GM23338 (cell line): ENCODE results near the gene CERS5. TPM values are rescaled to one million over a fixed set of nuclear protein-coding genes. Genes with fewer than 3 reads are reported as not detected.

Source experiments
- ATAC-seq: fragments of 200-7000 bp; cut with Tn5 transposase; 3 replicates; pipeline ENCODE4 v1.9.1; 2020
- DNase-seq: peaks from one replicate; pipeline ENCODE4 v3.0.0-alpha.2; 2015; ENCODE audit warnings: low spot score
- H2AFZ ChIP-seq: fragments of 200-600 bp; sonication (generic); 2 replicates; pipeline ENCODE4 v1.8.0; 2016; ENCODE audit warnings: antibody characterized with exemption, mild to moderate bottlenecking, moderate library complexity
- H3F3A ChIP-seq: fragments of 200-600 bp; sonication (generic); replicated peaks from 2 replicates; pipeline ENCODE4 v1.8.0; 2017; ENCODE audit warnings: antibody characterized with exemption, mixed run types, low read depth
- H3K27ac ChIP-seq: fragments of 200-600 bp; sonication (generic); 2 replicates; pipeline ENCODE4 v1.6.1; 2016; ENCODE audit warnings: low read depth
- H3K27me3 ChIP-seq: fragments of 200-600 bp; sonication (generic); 2 replicates; pipeline ENCODE4 v1.8.0; 2016; ENCODE audit warnings: mild to moderate bottlenecking, mixed run types, moderate library complexity; ENCODE audit not compliant: insufficient read depth
- H3K36me3 ChIP-seq: fragments of 200-600 bp; sonication (generic); 2 replicates; pipeline ENCODE4 v1.8.0; 2016; ENCODE audit warnings: mild to moderate bottlenecking; ENCODE audit not compliant: insufficient read depth
- H3K4me1 ChIP-seq: fragments of 200-600 bp; sonication (generic); 2 replicates; pipeline ENCODE4 v1.8.0; 2016; ENCODE audit warnings: mild to moderate bottlenecking, moderate library complexity; ENCODE audit not compliant: insufficient read depth
- H3K4me2 ChIP-seq: fragments of 200-600 bp; sonication (generic); 2 replicates; pipeline ENCODE4 v1.7.1; 2017; ENCODE audit warnings: mixed run types
- H3K4me3 ChIP-seq: fragments of 200-600 bp; sonication (generic); 2 replicates; pipeline ENCODE4 v1.6.1; 2016; ENCODE audit warnings: mixed run types
- H3K79me2 ChIP-seq: fragments of 200-600 bp; sonication (generic); replicated peaks from 2 replicates; pipeline ENCODE4 v1.8.0; 2017; ENCODE audit warnings: mild to moderate bottlenecking; ENCODE audit not compliant: insufficient read depth
- H3K9me2 ChIP-seq: fragments of 200-600 bp; sonication (generic); 2 replicates; pipeline ENCODE4 v1.8.0; 2017; ENCODE audit not compliant: insufficient read depth
- H4K20me1 ChIP-seq: fragments of 200-600 bp; sonication (generic); replicated peaks from 2 replicates; pipeline ENCODE4 v1.8.0; 2017; ENCODE audit warnings: mild to moderate bottlenecking; ENCODE audit not compliant: insufficient read depth
- H3K27ac Mint-ChIP-seq: 2 replicates; pipeline ENCODE4 v1.8.0; 2020; ENCODE audit warnings: inconsistent platforms, mild to moderate bottlenecking, moderate library complexity, mixed read lengths
- H3K27me3 Mint-ChIP-seq: 3 replicates; pipeline ENCODE4 v1.8.0; 2022; ENCODE audit warnings: low read depth, mild to moderate bottlenecking, moderate library complexity, mixed read lengths, inconsistent platforms; ENCODE audit not compliant: insufficient read depth, poor library complexity
- H3K36me3 Mint-ChIP-seq: 3 replicates; pipeline ENCODE4 v1.8.0; 2021; ENCODE audit warnings: low read depth, mild to moderate bottlenecking, inconsistent platforms, moderate library complexity, mixed read lengths
- H3K4me1 Mint-ChIP-seq: 3 replicates; pipeline ENCODE4 v1.8.0; 2020; ENCODE audit warnings: mild to moderate bottlenecking, inconsistent platforms, mixed read lengths
- H3K4me3 Mint-ChIP-seq: 3 replicates; pipeline ENCODE4 v1.8.0; 2021; ENCODE audit warnings: moderate library complexity, mild to moderate bottlenecking, inconsistent platforms, mixed read lengths
- H3K9me3 Mint-ChIP-seq: 3 replicates; pipeline ENCODE4 v1.8.0; 2020; ENCODE audit warnings: moderate library complexity, mild to moderate bottlenecking, inconsistent platforms, mixed read lengths
- CREB1 ChIP-seq: fragments of 250-450 bp; sonication (Bioruptor Pico); IDR thresholded peaks from 2 replicates; pipeline ENCODE4 v1.5.0; 2020; ENCODE audit warnings: low read depth, mild to moderate bottlenecking, moderate library complexity
- EZH2 ChIP-seq: fragments of 200-600 bp; sonication (generic); IDR thresholded peaks from one replicate; pipeline ENCODE4 v1.8.0; 2017; ENCODE audit warnings: antibody characterized with exemption, mild to moderate bottlenecking, low read depth; ENCODE audit not compliant: unreplicated experiment
- EZH2phosphoT487 ChIP-seq: fragments of 200-600 bp; sonication (generic); IDR thresholded peaks from one replicate; pipeline ENCODE4 v1.8.1; 2018; ENCODE audit warnings: antibody characterized with exemption; ENCODE audit not compliant: unreplicated experiment
- NANOG ChIP-seq: IDR thresholded peaks from 2 replicates; pipeline ENCODE4 v1.6.1; 2016; ENCODE audit warnings: antibody characterized with exemption, borderline replicate concordance
- ZNF114 ChIP-seq: fragments of 250-450 bp; sonication (Bioruptor Pico); IDR thresholded peaks from 2 replicates; pipeline ENCODE4 v1.5.0; 2020; ENCODE audit warnings: mild to moderate bottlenecking, moderate library complexity
- polyA plus RNA-seq: library from polyadenylated mRNA; unstranded; fragments of >200 nt; fragmentation: Nextera tagmentation; extraction: Ambion mirVana; gene quantifications from 2 replicates; pipeline ENCODE4 v1.2.1, GENCODE V29; 2016
- total RNA-seq: library from RNA; depleted of rRNA; stranded (reverse); fragments of >200 nt; shearing (Covaris generic); gene quantifications from 2 replicates; pipeline ENCODE4 v1.2.3, GENCODE V29; 2014
- TF ChIP-seq, protein P1 (sequence below): fragments of 250-450 bp; sonication (Bioruptor Pico); IDR thresholded peaks from 2 replicates; pipeline ENCODE4 v1.5.0; 2020; ENCODE audit warnings: mild to moderate bottlenecking, moderate library complexity

The CERS5 gene
- total and polyA plus RNA-seq, 2 experiments from 2014 or later: 42.7 to 56.5 TPM

DNA sequence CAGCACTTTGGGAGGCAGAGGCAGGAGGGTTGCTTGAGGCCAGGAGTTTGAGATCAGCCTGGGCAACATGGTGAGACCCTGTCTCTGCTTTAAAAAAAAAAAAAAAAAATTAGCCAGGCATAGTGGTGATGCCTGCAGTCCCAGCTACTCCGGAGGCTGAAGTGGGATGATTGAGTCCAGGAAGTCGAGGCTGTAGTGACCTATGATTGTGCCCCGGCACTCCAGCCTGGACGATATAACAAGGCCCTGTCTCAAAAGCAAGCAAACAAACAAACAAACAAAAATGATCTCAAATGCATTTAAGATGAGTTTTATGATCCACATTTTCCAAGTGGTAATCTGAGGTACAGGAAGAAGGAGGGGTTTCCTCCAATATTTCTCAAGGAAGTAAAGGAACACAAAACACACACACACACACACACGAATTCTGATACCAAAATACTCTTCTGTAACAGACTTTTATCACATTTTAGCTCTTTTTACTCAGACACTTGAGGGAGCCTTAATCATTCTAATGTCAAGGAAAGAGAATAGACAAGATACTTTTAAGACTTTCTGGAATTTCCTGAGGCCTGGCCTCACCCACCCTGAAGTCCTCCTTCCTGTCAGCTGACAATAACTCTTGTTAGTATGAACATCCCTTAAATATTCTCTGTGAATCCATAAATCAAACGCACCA lies 44.4 kb upstream of the CERS5 start:
- no peak overlapping the region for H3K4me3 ChIP-seq
- DNase-seq (no peak), ATAC-seq (no peak)
- no peaks in the 10 kb centered on the region for H3K27me3 ChIP-seq
- H3K36me3 Mint-ChIP-seq: peaks cover 7% of the 10 kb centered on the region; the same call in 1 of the 3 replicates
- 0 out of 2 replicates have a peak, but pooled peaks cover 16% of the 10 kb centered on the region for H3K4me1 ChIP-seq
- H2AFZ ChIP-seq: no peak overlapping the region
- TF ChIP-seq EZH2 (no peak), ZNF114 (CRISPR knock-in tag) (no peak), EZH2phosphoT487 (no peak), NANOG (no peak), CREB1 (CRISPR knock-in tag) (no peak)
- TF ChIP-seq, protein P1, sequence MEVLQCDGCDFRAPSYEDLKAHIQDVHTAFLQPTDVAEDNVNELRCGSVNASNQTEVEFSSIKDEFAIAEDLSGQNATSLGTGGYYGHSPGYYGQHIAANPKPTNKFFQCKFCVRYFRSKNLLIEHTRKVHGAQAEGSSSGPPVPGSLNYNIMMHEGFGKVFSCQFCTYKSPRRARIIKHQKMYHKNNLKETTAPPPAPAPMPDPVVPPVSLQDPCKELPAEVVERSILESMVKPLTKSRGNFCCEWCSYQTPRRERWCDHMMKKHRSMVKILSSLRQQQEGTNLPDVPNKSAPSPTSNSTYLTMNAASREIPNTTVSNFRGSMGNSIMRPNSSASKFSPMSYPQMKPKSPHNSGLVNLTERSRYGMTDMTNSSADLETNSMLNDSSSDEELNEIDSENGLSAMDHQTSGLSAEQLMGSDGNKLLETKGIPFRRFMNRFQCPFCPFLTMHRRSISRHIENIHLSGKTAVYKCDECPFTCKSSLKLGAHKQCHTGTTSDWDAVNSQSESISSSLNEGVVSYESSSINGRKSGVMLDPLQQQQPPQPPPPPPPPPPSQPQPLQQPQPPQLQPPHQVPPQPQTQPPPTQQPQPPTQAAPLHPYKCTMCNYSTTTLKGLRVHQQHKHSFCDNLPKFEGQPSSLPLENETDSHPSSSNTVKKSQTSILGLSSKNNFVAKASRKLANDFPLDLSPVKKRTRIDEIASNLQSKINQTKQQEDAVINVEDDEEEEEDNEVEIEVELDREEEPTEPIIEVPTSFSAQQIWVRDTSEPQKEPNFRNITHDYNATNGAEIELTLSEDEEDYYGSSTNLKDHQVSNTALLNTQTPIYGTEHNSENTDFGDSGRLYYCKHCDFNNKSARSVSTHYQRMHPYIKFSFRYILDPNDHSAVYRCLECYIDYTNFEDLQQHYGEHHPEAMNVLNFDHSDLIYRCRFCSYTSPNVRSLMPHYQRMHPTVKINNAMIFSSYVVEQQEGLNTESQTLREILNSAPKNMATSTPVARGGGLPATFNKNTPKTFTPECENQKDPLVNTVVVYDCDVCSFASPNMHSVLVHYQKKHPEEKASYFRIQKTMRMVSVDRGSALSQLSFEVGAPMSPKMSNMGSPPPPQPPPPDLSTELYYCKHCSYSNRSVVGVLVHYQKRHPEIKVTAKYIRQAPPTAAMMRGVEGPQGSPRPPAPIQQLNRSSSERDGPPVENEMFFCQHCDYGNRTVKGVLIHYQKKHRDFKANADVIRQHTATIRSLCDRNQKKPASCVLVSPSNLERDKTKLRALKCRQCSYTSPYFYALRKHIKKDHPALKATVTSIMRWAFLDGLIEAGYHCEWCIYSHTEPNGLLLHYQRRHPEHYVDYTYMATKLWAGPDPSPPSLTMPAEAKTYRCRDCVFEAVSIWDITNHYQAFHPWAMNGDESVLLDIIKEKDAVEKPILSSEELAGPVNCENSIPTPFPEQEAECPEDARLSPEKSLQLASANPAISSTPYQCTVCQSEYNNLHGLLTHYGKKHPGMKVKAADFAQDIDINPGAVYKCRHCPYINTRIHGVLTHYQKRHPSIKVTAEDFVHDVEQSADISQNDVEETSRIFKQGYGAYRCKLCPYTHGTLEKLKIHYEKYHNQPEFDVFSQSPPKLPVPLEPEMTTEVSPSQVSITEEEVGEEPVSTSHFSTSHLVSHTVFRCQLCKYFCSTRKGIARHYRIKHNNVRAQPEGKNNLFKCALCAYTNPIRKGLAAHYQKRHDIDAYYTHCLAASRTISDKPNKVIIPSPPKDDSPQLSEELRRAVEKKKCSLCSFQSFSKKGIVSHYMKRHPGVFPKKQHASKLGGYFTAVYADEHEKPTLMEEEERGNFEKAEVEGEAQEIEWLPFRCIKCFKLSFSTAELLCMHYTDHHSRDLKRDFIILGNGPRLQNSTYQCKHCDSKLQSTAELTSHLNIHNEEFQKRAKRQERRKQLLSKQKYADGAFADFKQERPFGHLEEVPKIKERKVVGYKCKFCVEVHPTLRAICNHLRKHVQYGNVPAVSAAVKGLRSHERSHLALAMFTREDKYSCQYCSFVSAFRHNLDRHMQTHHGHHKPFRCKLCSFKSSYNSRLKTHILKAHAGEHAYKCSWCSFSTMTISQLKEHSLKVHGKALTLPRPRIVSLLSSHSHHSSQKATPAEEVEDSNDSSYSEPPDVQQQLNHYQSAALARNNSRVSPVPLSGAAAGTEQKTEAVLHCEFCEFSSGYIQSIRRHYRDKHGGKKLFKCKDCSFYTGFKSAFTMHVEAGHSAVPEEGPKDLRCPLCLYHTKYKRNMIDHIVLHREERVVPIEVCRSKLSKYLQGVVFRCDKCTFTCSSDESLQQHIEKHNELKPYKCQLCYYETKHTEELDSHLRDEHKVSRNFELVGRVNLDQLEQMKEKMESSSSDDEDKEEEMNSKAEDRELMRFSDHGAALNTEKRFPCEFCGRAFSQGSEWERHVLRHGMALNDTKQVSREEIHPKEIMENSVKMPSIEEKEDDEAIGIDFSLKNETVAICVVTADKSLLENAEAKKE (CRISPR knock-in tag): no peak
- no peaks in the 10 kb centered on the region for H3K9me2 ChIP-seq
- peak overlapping the region; percentile 64 for H3K27ac Mint-ChIP-seq
- peaks cover 5% of the 10 kb centered on the region for H4K20me1 ChIP-seq
- no peak overlapping the region for H3K4me3 Mint-ChIP-seq
- H3K9me3 Mint-ChIP-seq: no peaks in the 10 kb centered on the region; the same call in 2 of the 3 replicates
- peaks cover 2% of the 10 kb centered on the region for H3K27me3 Mint-ChIP-seq
- no peaks in the 10 kb centered on the region for H3K36me3 ChIP-seq
- H3K27ac ChIP-seq: no peak overlapping the region
- no peak overlapping the region for H3K4me2 ChIP-seq
- H3F3A ChIP-seq: no peaks in the 10 kb centered on the region
- H3K4me1 Mint-ChIP-seq: peaks cover 11% of the 10 kb centered on the region; the same call in 2 of the 3 replicates
- peaks cover 63% of the 10 kb centered on the region for H3K79me2 ChIP-seq
